ENCODE data around the gene CHST8.

GRCh38 chr19:33801411-33801810 lies 179.7 kb downstream of the CHST8 start:
- TF ChIP-seq EP300 (IDR thresholded peaks at IDR 0.05) (no peak), CTCF (IDR thresholded peaks at IDR 0.05) (no peak), POLR2A (IDR thresholded peaks at IDR 0.05) (no peak)
